SK-N-MC (cell line): ENCODE data around the gene GGTA1.

Source experiments
- EZH2 ChIP-seq: fragments of 200-600 bp; sonication (generic); IDR thresholded peaks from one replicate; pipeline ENCODE4 v1.6.1; 2017; ENCODE audit warnings: antibody characterized with exemption
- FOXP2 ChIP-seq: optimal IDR thresholded peaks from 2 replicates; pipeline ENCODE3; 2011; ENCODE audit warnings: mild to moderate bottlenecking, moderate library complexity; ENCODE audit not compliant: insufficient read depth; ENCODE audit errors: extremely low read length, control extremely low read depth
- POLR2AphosphoS5 ChIP-seq: IDR thresholded peaks from 2 replicates; pipeline ENCODE4 v1.6.1; 2012; ENCODE audit warnings: mild to moderate bottlenecking, low read depth, low read length, borderline replicate concordance

GRCh38 chr9:121411993-121412392 is 87.7 kb downstream of the GGTA1 start:
- TF ChIP-seq POLR2AphosphoS5 = no peak
- no peak for TF ChIP-seq EZH2
- TF ChIP-seq FOXP2 = no peak
